Measurements from ENCODE around the gene CRTC3. TPM values are rescaled to one million over a fixed set of nuclear protein-coding genes. Genes with fewer than 3 reads are reported as not detected.
"Not testable (repeated sequence)": the region's sequence is repeated elsewhere in the genome, so short reads cannot be mapped to it uniquely, and the experiment has no call there.

CRTC3 gene
- total RNA-seq, 3 donors from 2014 or later: 21.6 to 53.6 (median 21.7) TPM

DNA sequence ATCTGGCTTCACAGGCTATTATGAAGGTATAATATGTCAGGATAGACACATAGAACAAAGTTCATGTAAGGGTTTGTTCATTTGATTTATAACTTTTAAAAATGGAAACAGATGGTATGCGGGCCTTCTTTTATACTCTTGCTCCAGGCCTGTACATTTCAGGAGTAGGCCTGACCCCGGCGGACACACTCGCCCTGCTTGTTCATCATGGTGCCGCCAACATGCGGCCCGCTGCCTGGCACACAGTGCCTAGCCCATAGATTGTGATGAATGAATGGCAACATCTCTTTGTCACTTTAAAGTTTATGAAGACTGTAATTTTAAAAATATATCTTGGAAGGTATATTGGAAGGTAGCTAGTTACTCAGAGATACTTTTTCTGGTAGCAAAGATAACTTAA lies 95.3 kb downstream of the CRTC3 start:
- no peaks in the 10 kb centered on the region for H3K36me3 ChIP-seq (ENCODE audit: low read depth)

GRCh38 chr15:90629217-90629616 lies 99.5 kb downstream of the CRTC3 start:
- H3K9me3 ChIP-seq: no peaks in the 10 kb centered on the region
- no peaks in the 10 kb centered on the region for H3K36me3 ChIP-seq (ENCODE audit: low read depth)
- no peaks in the 10 kb centered on the region for H3K4me1 ChIP-seq (ENCODE audit: low read depth)
- H3K4me3 ChIP-seq: no peak overlapping the region
- intact Hi-C loops (cut with DNase I, micrococcal nuclease): no loop called here
- no peak for DNase-seq
- no peak for ATAC-seq
- no peak for TF ChIP-seq CTCF (IDR thresholded peaks at IDR 0.05)

More for the DNA sequence above, 95.3 kb downstream of the CRTC3 start:
- intact Hi-C loops (cut with DNase I, micrococcal nuclease): no loop called here
- DNase-seq: no peak
- Histone ChIP-seq H3K4me1 (ENCODE audit: low read depth) (no peaks in the 10 kb centered on the region), H3K4me3 (no peak overlapping the region), H3K9me3 (no peaks in the 10 kb centered on the region)
- peak; percentile 12 for ATAC-seq
- TF ChIP-seq CTCF (IDR thresholded peaks at IDR 0.05): no peak

GRCh38 chr15:90633360-90633759 lies 103.6 kb downstream of the CRTC3 start:
- H3K36me3 ChIP-seq (ENCODE audit: low read depth): no peaks in the 10 kb centered on the region
- no peak overlapping the region for H3K4me3 ChIP-seq
- DNase-seq (no peak), ATAC-seq (no peak)
- no peaks in the 10 kb centered on the region for H3K4me1 ChIP-seq (ENCODE audit: low read depth)
- H3K9me3 ChIP-seq: no peaks in the 10 kb centered on the region
- no peak for TF ChIP-seq CTCF (IDR thresholded peaks at IDR 0.05)
- intact Hi-C loops (cut with DNase I, micrococcal nuclease): no loop called here

- intact Hi-C loops (cut with DNase I, micrococcal nuclease); H3K36me3 ChIP-seq (ENCODE audit: low read depth); ATAC-seq; DNase-seq; H3K4me1 ChIP-seq (ENCODE audit: low read depth); H3K9me3 ChIP-seq; H3K4me3 ChIP-seq: not testable (repeated sequence)
These were observed 107.3 kb downstream of the CRTC3 start for GRCh38 chr15:90636993-90637392.

GRCh38 chr15:90637693-90638092 lies 108.0 kb downstream of the CRTC3 start:
- H3K36me3 ChIP-seq (ENCODE audit: low read depth): peaks cover 5% of the 10 kb centered on the region
- DNase-seq (no peak), ATAC-seq (no peak)
- H3K9me3 ChIP-seq: no peaks in the 10 kb centered on the region
- intact Hi-C loops (cut with DNase I, micrococcal nuclease): no loop called here
- TF ChIP-seq CTCF (IDR thresholded peaks at IDR 0.05): no peak
- H3K4me3 ChIP-seq: no peak overlapping the region
- no peaks in the 10 kb centered on the region for H3K4me1 ChIP-seq (ENCODE audit: low read depth)

DNA sequence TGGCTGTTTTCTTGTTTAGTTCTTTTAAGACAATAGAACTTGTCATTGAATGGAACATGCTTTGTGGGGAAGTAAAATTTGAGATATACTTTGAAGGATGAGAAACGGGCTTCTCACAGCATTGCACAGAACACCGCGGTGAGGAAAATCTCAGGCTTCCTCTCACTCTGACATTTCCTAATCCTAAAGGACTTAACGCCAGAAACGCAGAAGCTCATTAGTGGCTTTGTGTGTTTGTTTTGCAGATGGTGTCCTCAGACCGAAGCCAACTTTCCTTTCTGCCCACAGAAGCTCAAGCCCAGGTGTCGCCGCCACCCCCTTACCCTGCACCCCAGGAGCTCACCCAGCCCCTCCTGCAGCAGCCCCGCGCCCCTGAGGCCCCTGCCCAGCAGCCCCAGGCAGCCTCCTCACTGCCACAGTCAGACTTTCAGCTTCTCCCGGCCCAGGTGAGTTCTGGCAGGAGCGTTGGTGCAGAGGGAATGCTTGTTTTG lies 108.5 kb downstream of the CRTC3 start:
- TF ChIP-seq CTCF (IDR thresholded peaks at IDR 0.05): no peak
- intact Hi-C loops (cut with DNase I, micrococcal nuclease): no loop called here
- no peaks in the 10 kb centered on the region for H3K9me3 ChIP-seq
- H3K4me3 ChIP-seq: no peak overlapping the region
- H3K36me3 ChIP-seq (ENCODE audit: low read depth): peaks cover 5% of the 10 kb centered on the region
- no peak for DNase-seq
- no peaks in the 10 kb centered on the region for H3K4me1 ChIP-seq (ENCODE audit: low read depth)
- no peak for ATAC-seq
